ENCODE data around the gene ACY1. TPM values are rescaled to one million over a fixed set of nuclear protein-coding genes. Genes with fewer than 3 reads are reported as not detected.

Gene ACY1
- total and polyA plus RNA-seq, 7 experiments from 2014 or later, result 7.8 to 28.3 (median 12.4) TPM

- Mint-ChIP-seq H3K4me3 (no peak overlapping the region), H3K4me1 (peaks cover 0 to 6% (median 4%) of the 10 kb centered on the region in 7 donors), H3K9me3 (no peaks in the 10 kb centered on the region), H3K27ac (no peak overlapping the region), H3K36me3 (peaks cover 0 to 7% (median 3%) of the 10 kb centered on the region in 5 donors), H3K27me3 (peaks cover 16 to 47% (median 21%) of the 10 kb centered on the region in 5 donors)
- Histone ChIP-seq H3K27ac (ENCODE audit: low read depth, low read length) (no peak overlapping the region), H3K4me1 (ENCODE audit: control insufficient read depth in 2 of 2, insufficient read depth in 2 of 2, low read length in 2 of 2) (peaks cover 0 to 7% of the 10 kb centered on the region in 2 donors), H3K9me3 (ENCODE audit: control insufficient read depth in 2 of 3, low read length in 3 of 3) (no peaks in the 10 kb centered on the region), H3K27me3 (ENCODE audit: control insufficient read depth in 2 of 2, insufficient read depth in 2 of 2, low read length in 2 of 2) (peaks cover 3 to 4% of the 10 kb centered on the region in 2 donors), H3K4me3 (ENCODE audit: low read length) (no peak overlapping the region), H3K36me3 (ENCODE audit: control insufficient read depth in 2 of 3, insufficient read depth in 3 of 3, low read length in 3 of 3) (no peaks in the 10 kb centered on the region)
- ChIA-PET POLR2A (interaction anchor here (0.7 to 1.6 kb wide), 3 partner anchors 11 to 1503 kb away, joined by 3 to 5 read pairs (median 3); partner anchors contain the start of gene PCBP4), CTCF (interaction anchor here (1.0 kb wide), 1 partner anchor 21 kb away, joined by 6 read pairs; the partner anchor contains the start of gene ABHD14A)
- intact Hi-C loops (cut with micrococcal nuclease), result no loop called here
- ATAC-seq (peak; percentile 63), DNase-seq (no peak)
Observed at GRCh38 chr3:51953445-51953844, 29.9 kb upstream of the ACY1 start.

- H3K36me3 Mint-ChIP-seq, result peaks cover 0 to 6% (median 4%) of the 10 kb centered on the region in 5 donors
- peaks cover 16 to 47% (median 21%) of the 10 kb centered on the region in 5 donors for H3K27me3 Mint-ChIP-seq
- POLR2A ChIA-PET, result interaction anchor here (1.0 to 1.6 kb wide), 2 partner anchors 11 to 13 kb away, joined by 3 read pairs; partner anchors contain the start of gene PCBP4
- peak overlapping the region in 7 of 10 donors; percentile 4 to 76 (median 37) for H3K4me3 Mint-ChIP-seq
- intact Hi-C loops (cut with micrococcal nuclease), result no loop called here
- DNase-seq (no peak), ATAC-seq (no peak)
- Histone ChIP-seq H3K9me3 (ENCODE audit: control insufficient read depth in 2 of 3, low read length in 3 of 3) (no peaks in the 10 kb centered on the region), H3K4me3 (ENCODE audit: low read length) (no peak overlapping the region), H3K36me3 (ENCODE audit: control insufficient read depth in 2 of 3, insufficient read depth in 3 of 3, low read length in 3 of 3) (peaks cover 0 to 3% (median 0%) of the 10 kb centered on the region in 3 experiments), H3K27me3 (ENCODE audit: control insufficient read depth in 2 of 2, insufficient read depth in 2 of 2, low read length in 2 of 2) (peaks cover 3 to 4% of the 10 kb centered on the region in 2 donors), H3K4me1 (ENCODE audit: control insufficient read depth in 2 of 2, insufficient read depth in 2 of 2, low read length in 2 of 2) (peaks cover 0 to 7% of the 10 kb centered on the region in 2 donors), H3K27ac (ENCODE audit: low read depth, low read length) (no peak overlapping the region)
- no peak overlapping the region for H3K27ac Mint-ChIP-seq
- no peaks in the 10 kb centered on the region for H3K9me3 Mint-ChIP-seq
- peaks cover 0 to 6% (median 4%) of the 10 kb centered on the region in 7 donors for H3K4me1 Mint-ChIP-seq
- CTCF ChIA-PET, result no interaction called here
Observed at GRCh38 chr3:51954105-51954504, 29.2 kb upstream of the ACY1 start.

GRCh38 chr3:51954713-51955112 is 28.6 kb upstream of the ACY1 start:
- no peak overlapping the region for H3K27ac Mint-ChIP-seq
- intact Hi-C loops (cut with micrococcal nuclease), result no loop called here
- DNase-seq, result no peak
- POLR2A ChIA-PET, result interaction anchor here (1.0 to 1.6 kb wide), 2 partner anchors 12 to 13 kb away, joined by 3 read pairs; partner anchors contain the start of gene PCBP4
- H3K27me3 Mint-ChIP-seq, result peaks cover 16 to 47% (median 21%) of the 10 kb centered on the region in 5 donors
- peaks cover 0 to 7% of the 10 kb centered on the region in 2 donors for H3K4me1 ChIP-seq (ENCODE audit: control insufficient read depth in 2 of 2, insufficient read depth in 2 of 2, low read length in 2 of 2)
- no peaks in the 10 kb centered on the region for H3K9me3 ChIP-seq (ENCODE audit: control insufficient read depth in 2 of 3, low read length in 3 of 3)
- H3K27ac ChIP-seq (ENCODE audit: low read depth, low read length), result no peak overlapping the region
- peaks cover 0 to 6% (median 4%) of the 10 kb centered on the region in 5 donors for H3K36me3 Mint-ChIP-seq
- H3K36me3 ChIP-seq (ENCODE audit: control insufficient read depth in 2 of 3, insufficient read depth in 3 of 3, low read length in 3 of 3), result peaks cover 0 to 3% (median 0%) of the 10 kb centered on the region in 3 experiments
- CTCF ChIA-PET, result no interaction called here
- ATAC-seq, result no peak
- H3K27me3 ChIP-seq (ENCODE audit: control insufficient read depth in 2 of 2, insufficient read depth in 2 of 2, low read length in 2 of 2), result peaks cover 3 to 4% of the 10 kb centered on the region in 2 donors
- no peak overlapping the region for H3K4me3 ChIP-seq (ENCODE audit: low read length)
- peak overlapping the region in 6 of 10 donors; percentile 13 to 76 (median 44) for H3K4me3 Mint-ChIP-seq
- H3K4me1 Mint-ChIP-seq, result peaks cover 0 to 6% (median 4%) of the 10 kb centered on the region in 7 donors
- no peaks in the 10 kb centered on the region for H3K9me3 Mint-ChIP-seq

- H3K27me3 Mint-ChIP-seq, result peaks cover 16 to 47% (median 21%) of the 10 kb centered on the region in 5 donors
- no peak within 1 kb of the TSS for H3K27ac Mint-ChIP-seq
- H3K36me3 Mint-ChIP-seq, result peaks cover 0 to 6% (median 4%) of the 10 kb centered on the region in 5 donors
- DNase-seq, result no peak
- no peaks in the 10 kb centered on the region for H3K9me3 ChIP-seq (ENCODE audit: control insufficient read depth in 2 of 3, low read length in 3 of 3)
- peak within 1 kb of the TSS; percentile 44 for H3K4me3 ChIP-seq (ENCODE audit: low read length)
- intact Hi-C loops (cut with micrococcal nuclease), result no loop called here
- H3K4me1 ChIP-seq (ENCODE audit: control insufficient read depth in 2 of 2, insufficient read depth in 2 of 2, low read length in 2 of 2), result peaks cover 0 to 7% of the 10 kb centered on the region in 2 donors
- peaks cover 3 to 4% of the 10 kb centered on the region in 2 donors for H3K27me3 ChIP-seq (ENCODE audit: control insufficient read depth in 2 of 2, insufficient read depth in 2 of 2, low read length in 2 of 2)
- no peaks in the 10 kb centered on the region for H3K9me3 Mint-ChIP-seq
- ChIA-PET CTCF (no interaction called here), POLR2A (no interaction called here)
- ATAC-seq, result no peak
- peaks cover 0 to 6% (median 4%) of the 10 kb centered on the region in 7 donors for H3K4me1 Mint-ChIP-seq
- no peak within 1 kb of the TSS for H3K27ac ChIP-seq (ENCODE audit: low read depth, low read length)
- peaks cover 0 to 3% (median 0%) of the 10 kb centered on the region in 3 experiments for H3K36me3 ChIP-seq (ENCODE audit: control insufficient read depth in 2 of 3, insufficient read depth in 3 of 3, low read length in 3 of 3)
- H3K4me3 Mint-ChIP-seq, result peak within 1 kb of the TSS; percentile 16 to 80 (median 58)
Observed at GRCh38 chr3:51955175-51955892, 28.0 kb upstream of the ACY1 start, which contains the start of gene GPR62. Gene GPR62, plus strand, starts transcription at chr3:51955381. Its CDS starts 272 bp downstream, at chr3:51955653.

GRCh38 chr3:51955893-51956770 is 27.2 kb upstream of the ACY1 start:
- DNase-seq (peak in 7 of 9 donors; percentile 26 to 40 (median 34)), ATAC-seq (peak; percentile 77)
- intact Hi-C loops (cut with micrococcal nuclease), result loop anchor here in 1 of 2 donors (1.0 kb wide), 2 partner anchors 14 to 18 kb away; partner anchors contain the start of genes ABHD14B and PARP3
- H3K4me1 ChIP-seq (ENCODE audit: control insufficient read depth in 2 of 2, insufficient read depth in 2 of 2, low read length in 2 of 2), result peaks cover 0 to 7% of the 10 kb centered on the region in 2 donors
- H3K36me3 ChIP-seq (ENCODE audit: control insufficient read depth in 2 of 3, insufficient read depth in 3 of 3, low read length in 3 of 3), result peaks cover 0 to 3% (median 0%) of the 10 kb centered on the region in 3 experiments
- H3K27me3 ChIP-seq (ENCODE audit: control insufficient read depth in 2 of 2, insufficient read depth in 2 of 2, low read length in 2 of 2), result peaks cover 3 to 4% of the 10 kb centered on the region in 2 donors
- no peak overlapping the region for H3K27ac ChIP-seq (ENCODE audit: low read depth, low read length)
- H3K27me3 Mint-ChIP-seq, result peaks cover 16 to 47% (median 21%) of the 10 kb centered on the region in 5 donors
- peaks cover 0 to 10% (median 4%) of the 10 kb centered on the region in 5 donors for H3K36me3 Mint-ChIP-seq
- peak overlapping the region; percentile 44 for H3K4me3 ChIP-seq (ENCODE audit: low read length)
- H3K9me3 Mint-ChIP-seq, result no peaks in the 10 kb centered on the region
- ChIA-PET POLR2A (interaction anchor here (1.3 kb wide), 1 partner anchor 18 kb away, joined by 4 read pairs; the partner anchor contains the start of gene ABHD14B), CTCF (no interaction called here)
- H3K4me1 Mint-ChIP-seq, result peaks cover 0 to 6% (median 4%) of the 10 kb centered on the region in 7 donors
- no peak overlapping the region for H3K27ac Mint-ChIP-seq
- H3K4me3 Mint-ChIP-seq, result peak overlapping the region; percentile 12 to 80 (median 59)
- H3K9me3 ChIP-seq (ENCODE audit: control insufficient read depth in 2 of 3, low read length in 3 of 3), result no peaks in the 10 kb centered on the region

Data from naive thymus-derived CD4-positive, alpha-beta T cell (primary cell).